GM06990 (cell line): ENCODE results near the gene GABPA.

ENCODE experiments used
- DNase-seq: peaks from one replicate; pipeline ENCODE4 v3.0.0-alpha.2; 2011; ENCODE audit not compliant: insufficient read length; ENCODE audit errors: extremely low read depth
- H3K27me3 ChIP-seq: replicated peaks from 2 replicates; pipeline ENCODE4 v1.6.0; 2011; ENCODE audit warnings: low read length; ENCODE audit not compliant: control insufficient read depth, insufficient read depth
- H3K36me3 ChIP-seq: 2 replicates; pipeline ENCODE4 v1.5.1; 2011; ENCODE audit warnings: low read length; ENCODE audit not compliant: control insufficient read depth, insufficient read depth
- H3K4me3 ChIP-seq: replicated peaks from 2 replicates; pipeline ENCODE4 v1.5.1; 2011; ENCODE audit warnings: low read depth, mild to moderate bottlenecking, control low read depth, low read length
- CTCF ChIP-seq: IDR thresholded peaks from 2 replicates; pipeline ENCODE4 v1.5.1; 2011; ENCODE audit warnings: low read length, control low read depth, mild to moderate bottlenecking, inconsistent platforms; ENCODE audit not compliant: insufficient read depth, poor library complexity, severe bottlenecking

The GABPA gene

DNA sequence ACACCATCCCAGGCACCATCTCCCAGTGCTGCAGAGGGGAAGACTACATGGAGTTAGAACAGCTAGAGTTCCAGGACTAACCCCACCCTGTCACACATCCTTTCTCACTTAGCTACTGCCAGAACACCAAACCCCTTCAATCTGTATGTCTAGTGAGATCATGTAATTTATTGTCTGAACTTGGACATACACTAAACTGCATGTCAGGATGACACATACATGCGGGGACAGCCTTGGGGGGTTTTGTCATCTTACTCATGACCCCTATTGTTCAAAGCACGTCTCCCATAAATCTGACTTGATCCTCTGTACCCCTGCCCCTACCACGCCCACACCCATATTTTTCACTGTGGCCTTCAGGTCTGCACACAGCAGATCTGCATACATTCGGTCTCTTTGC lies 71.3 kb downstream of the GABPA start:
- Histone ChIP-seq H3K27me3 (no peaks in the 10 kb centered on the region), H3K36me3 (no peaks in the 10 kb centered on the region), H3K4me3 (no peak overlapping the region)
- no peak for TF ChIP-seq CTCF
- no peak for DNase-seq

DNA sequence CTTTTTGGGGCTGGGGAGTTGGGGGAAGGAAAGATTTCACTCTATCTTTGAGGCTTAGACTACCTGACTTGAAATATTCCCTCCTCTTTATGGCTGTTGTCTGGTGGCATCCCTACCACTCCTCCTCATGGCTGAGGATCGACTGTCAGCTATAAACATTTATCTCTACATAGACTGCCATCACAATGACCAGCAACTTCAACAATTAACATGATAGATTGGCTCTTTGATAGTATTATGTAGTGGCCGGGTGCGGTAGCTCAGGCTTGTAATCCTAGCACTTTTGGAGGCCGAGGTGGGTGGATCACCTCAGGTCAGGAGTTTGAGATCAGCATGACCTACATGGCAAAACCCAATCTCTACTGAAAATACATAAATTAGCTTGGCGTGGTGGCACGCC lies 72.4 kb downstream of the GABPA start:
- no peaks in the 10 kb centered on the region for H3K36me3 ChIP-seq
- no peak for DNase-seq
- TF ChIP-seq CTCF: no peak
- H3K27me3 ChIP-seq: no peaks in the 10 kb centered on the region
- H3K4me3 ChIP-seq: no peak overlapping the region

DNA sequence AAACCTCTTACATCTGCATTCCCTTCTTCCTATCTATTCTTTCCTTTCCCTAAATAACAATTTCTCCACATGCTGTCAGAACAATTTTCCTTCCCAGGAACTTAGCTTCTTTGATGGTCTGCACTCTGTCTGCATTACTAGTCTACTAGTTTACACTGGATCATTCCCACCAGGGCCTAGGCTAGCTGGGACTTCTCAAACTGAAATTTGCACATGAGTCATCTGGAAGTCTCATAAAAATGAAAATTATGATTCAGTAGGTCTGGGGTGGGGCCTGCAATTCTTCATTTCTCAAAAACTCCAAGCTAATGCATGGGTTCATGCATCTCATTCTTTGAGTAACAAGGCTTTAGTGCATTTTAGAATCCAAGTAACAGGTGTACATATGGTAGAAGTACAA lies 74.2 kb downstream of the GABPA start:
- no peak for TF ChIP-seq CTCF
- Histone ChIP-seq H3K4me3 (no peak overlapping the region), H3K36me3 (no peaks in the 10 kb centered on the region), H3K27me3 (no peaks in the 10 kb centered on the region)
- DNase-seq: no peak

- no peak for DNase-seq
- Histone ChIP-seq H3K4me3 (no peak overlapping the region), H3K27me3 (no peaks in the 10 kb centered on the region), H3K36me3 (no peaks in the 10 kb centered on the region)
- TF ChIP-seq CTCF: no peak
Observed at GRCh38 chr21:25811186-25811585, 76.4 kb downstream of the GABPA start.

DNA sequence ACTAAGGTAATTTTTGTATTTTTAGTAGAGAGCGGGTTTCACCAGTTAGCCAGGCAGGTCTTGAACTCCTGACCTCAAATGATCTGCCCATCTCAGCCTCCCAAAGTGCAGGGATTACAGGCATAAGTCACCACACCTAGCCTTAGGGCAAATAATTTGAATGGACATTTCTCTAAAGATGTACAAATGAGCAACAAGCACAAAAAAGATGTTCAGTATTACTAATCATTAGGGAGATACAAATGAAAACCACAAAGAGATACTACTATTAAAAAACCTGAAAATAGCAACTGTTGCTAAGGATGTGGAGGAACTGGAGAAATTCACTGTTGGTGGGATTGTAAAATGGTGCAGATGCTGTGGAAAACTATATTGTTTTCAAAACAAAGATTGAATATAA lies 79.1 kb downstream of the GABPA start:
- TF ChIP-seq CTCF: no peak
- Histone ChIP-seq H3K4me3 (no peak overlapping the region), H3K36me3 (no peaks in the 10 kb centered on the region), H3K27me3 (no peaks in the 10 kb centered on the region)
- DNase-seq: no peak

DNA sequence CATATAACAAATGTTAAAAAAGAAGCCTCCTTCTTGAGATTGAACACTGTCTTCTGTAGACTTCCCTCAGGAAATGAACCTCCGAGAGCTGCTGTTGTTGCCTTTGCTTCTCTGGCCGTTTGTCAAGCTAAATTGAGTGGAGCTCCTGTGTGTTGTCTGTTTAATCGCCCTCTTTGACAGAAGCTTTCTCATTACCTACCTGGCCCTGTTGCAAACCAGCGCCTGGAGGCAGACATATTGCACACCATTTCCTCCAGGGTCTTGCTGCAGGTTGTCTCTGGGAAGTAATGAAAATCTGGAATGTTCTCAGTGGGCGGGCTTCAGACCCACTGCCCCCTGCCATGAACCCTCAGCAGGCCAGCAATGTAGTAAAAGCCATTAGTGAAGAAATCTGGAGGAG lies 83.3 kb downstream of the GABPA start:
- H3K36me3 ChIP-seq: no peaks in the 10 kb centered on the region
- no peak overlapping the region for H3K4me3 ChIP-seq
- TF ChIP-seq CTCF: no peak
- no peak for DNase-seq
- H3K27me3 ChIP-seq: no peaks in the 10 kb centered on the region
